ENCODE measurements around the gene ADGRV1.
"Not testable (repeated sequence)": the region's sequence is repeated elsewhere in the genome, so short reads cannot be mapped to it uniquely, and the experiment has no call there.

Gene ADGRV1

GRCh38 chr5:90965110-90965685, 406.6 kb downstream of the ADGRV1 start:
- no peak for DNase-seq

GRCh38 chr5:90967443-90967842, 408.8 kb downstream of the ADGRV1 start:
- no peak for DNase-seq

- no peak for DNase-seq
These were observed 409.3 kb downstream of the ADGRV1 start for GRCh38 chr5:90967851-90968250.

GRCh38 chr5:90968319-90968718, 409.7 kb downstream of the ADGRV1 start:
- DNase-seq: no peak

- DNase-seq: not testable (repeated sequence)
These were observed 411.3 kb downstream of the ADGRV1 start for GRCh38 chr5:90969945-90970344.

GRCh38 chr5:90981177-90981576, 422.6 kb downstream of the ADGRV1 start:
- DNase-seq: no peak

- DNase-seq: no peak
These were observed 423.2 kb downstream of the ADGRV1 start for GRCh38 chr5:90981821-90982220.

- no peak for DNase-seq
These were observed 424.0 kb downstream of the ADGRV1 start for GRCh38 chr5:90982576-90982975.

- DNase-seq: no peak
These were observed 424.6 kb downstream of the ADGRV1 start for GRCh38 chr5:90983148-90983547.

GRCh38 chr5:90983711-90984124, 425.1 kb downstream of the ADGRV1 start:
- DNase-seq: no peak

- DNase-seq: no peak
These were observed 426.7 kb downstream of the ADGRV1 start for GRCh38 chr5:90985341-90985740.

- DNase-seq: no peak
These were observed 429.1 kb downstream of the ADGRV1 start for GRCh38 chr5:90987726-90988125.

- no peak for DNase-seq
These were observed 432.6 kb downstream of the ADGRV1 start for GRCh38 chr5:90991201-90991600.

- DNase-seq: no peak
These were observed 436.2 kb downstream of the ADGRV1 start for GRCh38 chr5:90994796-90995195.

- DNase-seq: no peak
These were observed 437.5 kb downstream of the ADGRV1 start for GRCh38 chr5:90996089-90996488.

- DNase-seq: no peak
These were observed 438.5 kb downstream of the ADGRV1 start for GRCh38 chr5:90997082-90997481.

- no peak for DNase-seq
These were observed 442.1 kb downstream of the ADGRV1 start for GRCh38 chr5:91000743-91001142.

- DNase-seq: no peak
These were observed 448.1 kb downstream of the ADGRV1 start for GRCh38 chr5:91006713-91007112.

GRCh38 chr5:91007251-91007650, 448.7 kb downstream of the ADGRV1 start:
- DNase-seq: no peak

GRCh38 chr5:91007780-91008402, 449.3 kb downstream of the ADGRV1 start:
- no peak for DNase-seq

- no peak for DNase-seq
These were observed 451.5 kb downstream of the ADGRV1 start for GRCh38 chr5:91010090-91010489.

- DNase-seq: no peak
These were observed 452.4 kb downstream of the ADGRV1 start for GRCh38 chr5:91011029-91011428.

- DNase-seq: not testable (repeated sequence)
These were observed 454.3 kb downstream of the ADGRV1 start for GRCh38 chr5:91012867-91013266.

- no peak for DNase-seq
These were observed 457.7 kb downstream of the ADGRV1 start for GRCh38 chr5:91016322-91016721.
